H1 (cell line): ENCODE data around the gene RRM2. TPM values are rescaled to one million over a fixed set of nuclear protein-coding genes. Genes with fewer than 3 reads are reported as not detected.

Experiments
- CTCF ChIA-PET: fragments of 300-600 bp; sonication (Branson Sonifier 250); formaldehyde crosslinking; loops from one replicate; lab custom pipeline; 2021; ENCODE audit not compliant: partially characterized antibody; lab: Charles Lee
- POLR2A ChIA-PET: fragments of 300-600 bp; sonication (Branson Sonifier 250); formaldehyde crosslinking; loops from one replicate; lab custom pipeline; 2021; ENCODE audit warnings: inconsistent platforms; ENCODE audit not compliant: partially characterized antibody; lab: Charles Lee
- DNase-seq, 2 experiments: peaks; one replicate each; pipeline versions ENCODE4 v3.0.0 to v3.0.0-alpha.2; 2010 to 2022; ENCODE audit warnings: low spot score in 2 of 2, low read depth in 1 of 2, mixed read lengths in 1 of 2
- FAIRE-seq: peaks from 2 replicates; lab custom pipeline; 2011; peaks lifted over from hg19 to GRCh38; lab: Jason Lieb, UNC
- H2AFZ ChIP-seq: 2 replicates; pipeline ENCODE4 v1.8.1; 2012; ENCODE audit warnings: low read length, inconsistent platforms
- H2AK5ac ChIP-seq: 2 replicates; pipeline ENCODE4 v1.6.1; 2013; ENCODE audit warnings: low read depth, low read length
- H2BK120ac ChIP-seq: replicated peaks from 2 replicates; pipeline ENCODE3; 2013; ENCODE audit warnings: low read depth, low read length, inconsistent platforms
- H2BK12ac ChIP-seq: 2 replicates; pipeline ENCODE4 v1.6.1; 2013; ENCODE audit warnings: low read depth, low read length
- H2BK15ac ChIP-seq: 2 replicates; pipeline ENCODE4 v1.6.1; 2013; ENCODE audit warnings: low read length
- H2BK20ac ChIP-seq: 2 replicates; pipeline ENCODE4 v1.6.1; 2013; ENCODE audit warnings: low read length
- H2BK5ac ChIP-seq: 2 replicates; pipeline ENCODE4 v1.6.1; 2013; ENCODE audit warnings: low read depth, low read length
- H3K14ac ChIP-seq: 2 replicates; pipeline ENCODE4 v1.6.1; 2013; ENCODE audit warnings: inconsistent platforms; ENCODE audit not compliant: insufficient read length
- H3K18ac ChIP-seq: 2 replicates; pipeline ENCODE4 v1.6.1; 2013; ENCODE audit warnings: low read length; ENCODE audit errors: extremely low read depth
- H3K23ac ChIP-seq: 2 replicates; pipeline ENCODE4 v1.6.1; 2013; ENCODE audit warnings: inconsistent platforms; ENCODE audit not compliant: insufficient read length
- H3K23me2 ChIP-seq: 2 replicates; pipeline ENCODE4 v1.6.1; 2013; ENCODE audit warnings: low read depth, low read length
- H3K27ac ChIP-seq: 2 replicates; pipeline ENCODE4 v1.6.1; 2011; ENCODE audit warnings: low read depth, low read length, inconsistent platforms
- H3K27me3 ChIP-seq, 4 experiments: replicated peaks in 1 of 4; 1 replicate in 1 of 4; 2 replicates in 3 of 4; pipeline versions ENCODE4 v1.6.1 to v1.8.1; 2011 to 2013; ENCODE audit warnings: low read length in 3 of 4, mild to moderate bottlenecking in 3 of 4, inconsistent platforms in 2 of 4, mixed read lengths in 2 of 4, moderate library complexity in 1 of 4; ENCODE audit not compliant: control insufficient read depth in 3 of 4, insufficient read depth in 3 of 4; ENCODE audit errors: extremely low read depth in 1 of 4
- H3K36me3 ChIP-seq, 4 experiments: 2 replicates each; pipeline versions ENCODE4 v1.6.1 to v1.8.1; 2011 to 2013; ENCODE audit warnings: mild to moderate bottlenecking in 4 of 4, low read length in 3 of 4, moderate library complexity in 2 of 4, control low read depth in 1 of 4, inconsistent platforms in 1 of 4; ENCODE audit not compliant: insufficient read depth in 4 of 4, control insufficient read depth in 2 of 4
- H3K4ac ChIP-seq: replicated peaks from 2 replicates; pipeline ENCODE3; 2013; ENCODE audit warnings: low read length, low read depth, mixed read lengths, inconsistent platforms; ENCODE audit not compliant: insufficient read length
- H3K4me1 ChIP-seq, 4 experiments: replicated peaks in 1 of 4; 1 replicate in 1 of 4; 2 replicates in 3 of 4; pipeline versions ENCODE4 v1.6.1 to v1.8.1; 2011 to 2013; ENCODE audit warnings: low read length in 3 of 4, inconsistent platforms in 2 of 4, mixed read lengths in 1 of 4; ENCODE audit not compliant: insufficient read depth in 4 of 4, control insufficient read depth in 3 of 4
- H3K4me2 ChIP-seq, 2 experiments: 2 replicates each; pipeline versions ENCODE4 v1.6.1 to v1.8.1; 2011 to 2013; ENCODE audit warnings: low read depth in 2 of 2, low read length in 2 of 2, control low read depth in 1 of 2, inconsistent platforms in 1 of 2, mild to moderate bottlenecking in 1 of 2; ENCODE audit not compliant: insufficient read depth in 1 of 2
- H3K4me3 ChIP-seq, 4 experiments: fragments of 200-600, 300-600 bp in 1 of 4; sonication (generic), shearing (Covaris generic), sonication (Bioruptor Twin) in 1 of 4; 2 replicates each; pipeline versions ENCODE4 v1.5.1 to v1.8.1; 2011 to 2016; ENCODE audit warnings: low read length in 4 of 4, low read depth in 3 of 4, control low read depth in 2 of 4, inconsistent platforms in 2 of 4, mild to moderate bottlenecking in 2 of 4, mixed read lengths in 1 of 4, moderate library complexity in 1 of 4; ENCODE audit not compliant: insufficient read depth in 2 of 4; ENCODE audit errors: extremely low read depth in 1 of 4
- H3K56ac ChIP-seq: replicated peaks from 2 replicates; pipeline ENCODE3; 2013; ENCODE audit warnings: low read depth, mild to moderate bottlenecking, mixed read lengths, low read length, inconsistent platforms; ENCODE audit not compliant: insufficient read length
- H3K79me1 ChIP-seq: 2 replicates; pipeline ENCODE4 v1.6.1; 2013; ENCODE audit warnings: low read depth, low read length, control low read depth
- H3K79me2 ChIP-seq, 2 experiments: 2 replicates each; pipeline versions ENCODE4 v1.6.1 to v1.8.1; 2012 to 2013; ENCODE audit warnings: low read length in 2 of 2, mild to moderate bottlenecking in 2 of 2, inconsistent platforms in 1 of 2; ENCODE audit not compliant: insufficient read depth in 2 of 2, control insufficient read depth in 1 of 2
- H3K9ac ChIP-seq, 4 experiments: replicated peaks in 1 of 4; 1 replicate in 1 of 4; 2 replicates in 3 of 4; pipeline versions ENCODE4 v1.6.1 to v1.8.1; 2011 to 2013; ENCODE audit warnings: low read depth in 3 of 4, low read length in 3 of 4, control low read depth in 2 of 4, mild to moderate bottlenecking in 2 of 4, moderate library complexity in 2 of 4, inconsistent platforms in 1 of 4; ENCODE audit errors: extremely low read depth in 1 of 4
- H3K9me3 ChIP-seq, 2 experiments: 2 replicates each; pipeline versions ENCODE4 v1.6.1 to v1.8.1; 2012 to 2013; ENCODE audit warnings: mild to moderate bottlenecking in 2 of 2, moderate library complexity in 2 of 2, control low read depth in 1 of 2, inconsistent platforms in 1 of 2, low read depth in 1 of 2, low read length in 1 of 2, mixed read lengths in 1 of 2; ENCODE audit not compliant: insufficient read depth in 2 of 2
- H4K20me1 ChIP-seq, 2 experiments: replicated peaks in 1 of 2; 2 replicates each; pipeline versions ENCODE3 to v1.8.1; 2011 to 2013; ENCODE audit warnings: inconsistent platforms in 2 of 2, low read length in 2 of 2, mild to moderate bottlenecking in 1 of 2; ENCODE audit not compliant: insufficient read depth in 2 of 2, control insufficient read depth in 1 of 2
- H4K5ac ChIP-seq: 2 replicates; pipeline ENCODE4 v1.6.1; 2013; ENCODE audit warnings: low read length, low read depth, mixed read lengths, inconsistent platforms; ENCODE audit not compliant: insufficient read length
- H4K8ac ChIP-seq: 2 replicates; pipeline ENCODE4 v1.8.0; 2013; ENCODE audit warnings: mild to moderate bottlenecking, moderate library complexity, low read length, inconsistent platforms; ENCODE audit not compliant: insufficient read depth; ENCODE audit errors: extremely low read depth
- H4K91ac ChIP-seq: replicated peaks from 2 replicates; pipeline ENCODE3; 2013; ENCODE audit warnings: low read length, mixed read lengths, inconsistent platforms; ENCODE audit not compliant: insufficient read length
- ASH2L ChIP-seq: fragments of 200-600, 300-600 bp; sonication (generic); IDR thresholded peaks from one replicate; pipeline ENCODE4 v1.7.1; 2017; ENCODE audit warnings: low read length
- CBX5 ChIP-seq: fragments of 300-800, 300-1000 bp; sonication (generic); IDR thresholded peaks from 2 replicates; pipeline ENCODE4 v1.7.1; 2016; ENCODE audit warnings: antibody characterized with exemption, low read length, low read depth
- CBX8 ChIP-seq: fragments of 300-800, 300-1000 bp; sonication (generic); IDR thresholded peaks from 2 replicates; pipeline ENCODE4 v1.7.1; 2016; ENCODE audit warnings: low read depth, low read length, borderline replicate concordance
- CEBPB ChIP-seq: IDR thresholded peaks from 2 replicates; pipeline ENCODE4 v1.6.1; 2012; ENCODE audit warnings: low read depth, low read length
- CHD1 ChIP-seq: IDR thresholded peaks from 2 replicates; pipeline ENCODE4 v1.6.1; 2012; ENCODE audit warnings: low read depth, low read length, improper control_type of control experiment
- CHD2 ChIP-seq: IDR thresholded peaks from 2 replicates; pipeline ENCODE4 v1.6.1; 2012; ENCODE audit warnings: low read length, improper control_type of control experiment
- EP300 ChIP-seq, 2 experiments: IDR thresholded peaks; 1 replicate in 1 of 2; 2 replicates in 1 of 2; pipeline ENCODE4 v1.6.1; 2011 to 2012; ENCODE audit warnings: low read depth in 2 of 2, low read length in 2 of 2, mild to moderate bottlenecking in 2 of 2, borderline replicate concordance in 1 of 2, inconsistent platforms in 1 of 2, moderate library complexity in 1 of 2
- KDM1A ChIP-seq: fragments of 200-600, 300-600 bp; sonication (generic); IDR thresholded peaks from 2 replicates; pipeline ENCODE4 v1.7.1; 2016; ENCODE audit warnings: mild to moderate bottlenecking, low read length, borderline replicate concordance
- POU5F1 ChIP-seq: IDR thresholded peaks from 2 replicates; pipeline ENCODE4 v1.6.1; 2011; ENCODE audit warnings: low read depth, mild to moderate bottlenecking, low read length, moderate library complexity
- SIN3A ChIP-seq, 2 experiments: IDR thresholded peaks in 1 of 2; conservative IDR thresholded peaks in 1 of 2; 2 replicates each; pipeline ENCODE4 v1.6.1; 2011 to 2012; ENCODE audit warnings: low read length in 2 of 2, improper control_type of control experiment in 1 of 2, low read depth in 1 of 2, mild to moderate bottlenecking in 1 of 2
- TCF12 ChIP-seq: IDR thresholded peaks from 2 replicates; pipeline ENCODE4 v1.6.1; 2011; ENCODE audit warnings: low read depth, mild to moderate bottlenecking, low read length
- TEAD4 ChIP-seq: IDR thresholded peaks from 2 replicates; pipeline ENCODE4 v1.6.1; 2012; ENCODE audit warnings: low read depth, low read length, inconsistent platforms, mixed read lengths
- WGBS, 2 experiments: shearing (Covaris generic) in 1 of 2; methylation state at CpG; one replicate each; pipeline versions ENCODE4 v1.1.6 to v1.1.7; 2013 to 2015; ENCODE audit warnings: low lambda C conversion rate in 2 of 2, mixed read lengths in 2 of 2, inconsistent platforms in 1 of 2, low coverage in 1 of 2, missing lambda C conversion rate in 1 of 2; ENCODE audit not compliant: insufficient replicate concordance in 2 of 2, insufficient coverage in 1 of 2, insufficient read length in 1 of 2; ENCODE audit errors: extremely low coverage in 1 of 2, missing lambda C conversion rate in 1 of 2; 5-methylcytosine and 5-hydroxymethylcytosine counted together
- polyA plus RNA-seq, 7 experiments: library from polyadenylated mRNA; depleted of rRNA in 3 of 7; stranded (reverse) in 5 of 7; unstranded in 2 of 7; fragments of >200 nt in 5 of 7; fragments of 200-250 nt in 2 of 7; gene quantifications; 1 replicate in 5 of 7; 2 replicates in 1 of 7; 4 replicates in 1 of 7; pipeline versions ENCODE4 v1.2.1 to v1.2.3, GENCODE V29; 2011 to 2013; ENCODE audit warnings: missing spikeins in 2 of 7, mixed read lengths in 2 of 7
- total RNA-seq: library from RNA; stranded (reverse); fragmentation: NEBNext Ultra II Directional; extraction: Animal tissue kit (Norgen Biotek cat#: 25700); gene quantifications from 2 replicates; pipeline ENCODE4 v1.2.1, GENCODE V29; 2021

Gene RRM2
- total and polyA plus RNA-seq, 2 of the 8 experiments (the other 6 are each of a cell fraction or from before 2014, with no cell fraction given): 37.7 to 215 TPM

DNA sequence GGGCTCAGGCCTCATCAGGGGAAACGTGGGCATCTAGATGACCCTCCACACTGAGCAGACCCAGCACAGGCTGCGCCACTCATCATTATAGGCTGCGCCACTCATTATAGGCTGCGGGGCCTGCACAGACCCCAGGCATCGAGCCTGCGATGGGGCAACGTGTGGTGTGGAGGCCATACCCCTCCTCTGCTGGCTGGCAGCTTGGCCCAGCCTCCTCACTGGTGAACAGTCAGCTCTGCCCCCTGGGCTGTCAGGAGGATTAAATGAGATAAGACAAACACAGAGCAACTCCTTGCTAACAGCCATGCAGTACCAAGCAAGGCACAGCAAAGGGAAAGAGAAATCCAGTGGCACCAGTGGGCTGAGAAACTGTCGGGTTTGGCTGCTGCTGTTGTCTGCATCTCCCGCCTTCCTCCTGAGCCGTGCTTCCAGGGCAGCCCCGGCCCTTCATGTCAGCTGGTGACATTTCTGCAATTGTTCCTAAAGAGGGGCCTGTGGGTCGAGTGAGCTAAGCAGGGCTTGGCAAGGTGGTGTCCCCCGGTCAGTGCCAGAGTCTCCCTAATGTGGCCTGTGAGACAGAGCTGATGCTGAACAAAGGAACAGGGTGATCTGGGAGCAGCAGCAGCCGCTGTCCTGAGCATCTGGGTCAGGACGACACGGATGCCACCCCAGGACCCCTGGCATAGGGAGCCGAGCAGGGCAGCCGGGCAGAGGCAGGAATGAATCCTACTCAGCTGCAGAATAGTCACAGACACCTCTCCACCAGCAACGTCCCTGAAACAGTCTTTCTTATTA lies 48.7 kb downstream of the RRM2 start:
- Histone ChIP-seq H4K20me1 (peaks cover 0 to 4% of the 10 kb centered on the region in 2 experiments), H3K14ac (no peak overlapping the region), H3K36me3 (no peaks in the 10 kb centered on the region), H3K23me2 (no peaks in the 10 kb centered on the region), H4K5ac (no peak overlapping the region), H3K4me3 (no peak overlapping the region), H2AFZ (no peak overlapping the region), H2BK20ac (no peak overlapping the region), H2BK15ac (no peak overlapping the region), H3K27ac (no peak overlapping the region), H3K79me2 (no peaks in the 10 kb centered on the region), H3K9me3 (no peaks in the 10 kb centered on the region), H3K4me2 (no peak overlapping the region), H3K23ac (no peak overlapping the region), H3K79me1 (no peaks in the 10 kb centered on the region), H2BK5ac (no peak overlapping the region), H2AK5ac (no peak overlapping the region), H3K56ac (no peak overlapping the region), H3K27me3 (no peaks in the 10 kb centered on the region), H3K9ac (no peak overlapping the region), H2BK12ac (no peak overlapping the region), H3K4me1 (peaks cover 0 to 4% (median 3%) of the 10 kb centered on the region in 4 experiments; a peak in 4 of 7 replicates), H2BK120ac (no peak overlapping the region), H4K8ac (no peak overlapping the region; the same call in 1 of the 2 replicates), H3K18ac (no peak overlapping the region), H3K4ac (no peak overlapping the region), H4K91ac (no peak overlapping the region)
- WGBS, 2 experiments: 90% methylated on average over 16 of the region's 19 CpGs; no CpG with 5 or more reads in 1 of the 2 experiments
- no peak for DNase-seq
- ChIA-PET CTCF (interaction anchor here (0.6 to 5.0 kb wide), 7 partner anchors 8 to 238 kb away, joined by 3 to 33 read pairs (median 6); no protein-coding TSS in a partner anchor), POLR2A (interaction anchor here (0.6 to 2.4 kb wide), 4 partner anchors 8 to 47 kb away, joined by 3 to 7 read pairs (median 4); no protein-coding TSS in a partner anchor)
- FAIRE-seq: no peak
- TF ChIP-seq CBX8 (no peak), CBX5 (no peak), TEAD4 (no peak), CHD1 (no peak), CHD2 (no peak), KDM1A (no peak), POU5F1 (no peak), TCF12 (no peak), ASH2L (no peak), CEBPB (no peak), SIN3A (conservative IDR thresholded peaks at IDR 0.05 in 1 of 2, IDR thresholded peaks at IDR 0.05 in 1 of 2; ENCODE audit: low read depth in 1 of 2, low read length in 2 of 2) (no peak), EP300 (IDR thresholded peaks at IDR 0.05; ENCODE audit: borderline replicate concordance in 1 of 2, low read depth in 2 of 2, low read length in 2 of 2) (no peak)
